Right lobe of liver (tissue), 6 donors: ENCODE results near the gene MYOM1. TPM values are rescaled to one million over a fixed set of nuclear protein-coding genes. Genes with fewer than 3 reads are reported as not detected.
"Not testable (repeated sequence)": the region's sequence is repeated elsewhere in the genome, so short reads cannot be mapped to it uniquely, and the experiment has no call there.

Experiments
- ATAC-seq, 4 donors: fragments of 200-7000 bp; cut with Tn5 transposase; one replicate each; pipeline ENCODE4 v1.9.1; 2020; ENCODE audit warnings: mild to moderate bottlenecking in 4 of 4, moderate library complexity in 4 of 4
- DNase-seq, 3 donors: peaks; one replicate each; pipeline ENCODE4 v3.0.0-alpha.2; 2020
- H3K27ac ChIP-seq, 3 donors: fragments of 200-600 bp; one replicate each; pipeline ENCODE4 v1.8.0; 2022
- H3K27me3 ChIP-seq, 2 donors: fragments of 200-600 bp; one replicate each; pipeline ENCODE4 v1.8.0; 2022
- H3K36me3 ChIP-seq, 4 donors: fragments of 200-600 bp; sonication (generic) in 1 of 4; one replicate each; pipeline versions ENCODE4 v1.5.1 to v1.8.0; 2017 to 2022; ENCODE audit warnings: control low read depth in 1 of 4
- H3K4me1 ChIP-seq, 4 donors: fragments of 200-600 bp; sonication (generic) in 1 of 4; one replicate each; pipeline versions ENCODE4 v1.5.1 to v1.8.0; 2017 to 2022; ENCODE audit warnings: control low read depth in 1 of 4
- H3K4me3 ChIP-seq, 3 donors: fragments of 200-600 bp; one replicate each; pipeline ENCODE4 v1.8.0; 2022
- H3K9me3 ChIP-seq, 4 donors: fragments of 200-600 bp; sonication (generic) in 1 of 4; one replicate each; pipeline versions ENCODE4 v1.5.1 to v1.8.0; 2017 to 2022; ENCODE audit warnings: control low read depth in 1 of 4
- POLR2A ChIP-seq: fragments of 450-650 bp; IDR thresholded peaks from one replicate; pipeline ENCODE4 v1.6.1; 2017; ENCODE audit warnings: antibody characterized with exemption, mild to moderate bottlenecking
- WGBS: methylation state at CpG from one replicate; pipeline ENCODE4 v1.1.6; 2018; ENCODE audit warnings: low coverage, low lambda C conversion rate; ENCODE audit not compliant: insufficient coverage; ENCODE audit errors: missing lambda C conversion rate; 5-methylcytosine and 5-hydroxymethylcytosine counted together
- intact Hi-C, 2 donors: fragments of 100-400 bp; cut with DNase I; formaldehyde crosslinking; loops; one replicate each; pipeline versions ENCODE4 v1.11.2 to v1.14.1; 2022
- total RNA-seq, 6 experiments: library from RNA; depleted of rRNA in 2 of 6; stranded (reverse); fragments of >200 nt in 2 of 6; fragmentation: NEBNext Ultra II Directional in 3 of 6; extraction: Animal tissue kit (Norgen Biotek cat#: 25700) in 3 of 6; gene quantifications; one replicate each; pipeline versions ENCODE4 v1.1.0 to v1.2.4, GENCODE V29; 2016 to 2023
- TF ChIP-seq, protein P1 (sequence below), 4 donors: fragments of 200-600 bp in 3 of 4; fragments of 450-650 bp in 1 of 4; IDR thresholded peaks; one replicate each; pipeline versions ENCODE4 v1.5.1 to v1.8.0; 2016 to 2022; ENCODE audit warnings: antibody characterized with exemption in 4 of 4, mild to moderate bottlenecking in 2 of 4
- donor health status: DM: no; HTN: yes; CAD: no.
- donor health status: DM: no; HTN: no; CAD: no.
- donor health status: DM: no; HTN: no; CAD: no.
- donor health status: DM: no; HTN: yes; CAD: no.
- donor health status: DM: no; HTN: yes; CAD: no.

The MYOM1 gene
- total RNA-seq, 6 experiments from 2014 or later: 3.1 to 64.5 (median 19.1) TPM

- Histone ChIP-seq H3K9me3 (no peaks in the 10 kb centered on the region), H3K4me1 (peaks cover 0 to 11% (median 5%) of the 10 kb centered on the region in 4 donors), H3K36me3 (no peaks in the 10 kb centered on the region), H3K4me3 (no peak overlapping the region), H3K27ac (peak overlapping the region in 1 of 3 donors; percentile 60), H3K27me3 (no peaks in the 10 kb centered on the region)
- TF ChIP-seq, protein P1, sequence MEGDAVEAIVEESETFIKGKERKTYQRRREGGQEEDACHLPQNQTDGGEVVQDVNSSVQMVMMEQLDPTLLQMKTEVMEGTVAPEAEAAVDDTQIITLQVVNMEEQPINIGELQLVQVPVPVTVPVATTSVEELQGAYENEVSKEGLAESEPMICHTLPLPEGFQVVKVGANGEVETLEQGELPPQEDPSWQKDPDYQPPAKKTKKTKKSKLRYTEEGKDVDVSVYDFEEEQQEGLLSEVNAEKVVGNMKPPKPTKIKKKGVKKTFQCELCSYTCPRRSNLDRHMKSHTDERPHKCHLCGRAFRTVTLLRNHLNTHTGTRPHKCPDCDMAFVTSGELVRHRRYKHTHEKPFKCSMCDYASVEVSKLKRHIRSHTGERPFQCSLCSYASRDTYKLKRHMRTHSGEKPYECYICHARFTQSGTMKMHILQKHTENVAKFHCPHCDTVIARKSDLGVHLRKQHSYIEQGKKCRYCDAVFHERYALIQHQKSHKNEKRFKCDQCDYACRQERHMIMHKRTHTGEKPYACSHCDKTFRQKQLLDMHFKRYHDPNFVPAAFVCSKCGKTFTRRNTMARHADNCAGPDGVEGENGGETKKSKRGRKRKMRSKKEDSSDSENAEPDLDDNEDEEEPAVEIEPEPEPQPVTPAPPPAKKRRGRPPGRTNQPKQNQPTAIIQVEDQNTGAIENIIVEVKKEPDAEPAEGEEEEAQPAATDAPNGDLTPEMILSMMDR (IDR thresholded peaks at IDR 0.05): no peak
- TF ChIP-seq POLR2A: no peak
- DNase-seq: peak in 1 of 3 donors; percentile 22
- 21% methylated on average over 2 of the region's 2 CpGs for WGBS
- ATAC-seq: peak in 3 of 4 donors; percentile 13 to 51 (median 33)
- intact Hi-C loops: no loop called here
These were observed 167.4 kb downstream of the MYOM1 start for GRCh38 chr18:3052411-3052758.

DNA sequence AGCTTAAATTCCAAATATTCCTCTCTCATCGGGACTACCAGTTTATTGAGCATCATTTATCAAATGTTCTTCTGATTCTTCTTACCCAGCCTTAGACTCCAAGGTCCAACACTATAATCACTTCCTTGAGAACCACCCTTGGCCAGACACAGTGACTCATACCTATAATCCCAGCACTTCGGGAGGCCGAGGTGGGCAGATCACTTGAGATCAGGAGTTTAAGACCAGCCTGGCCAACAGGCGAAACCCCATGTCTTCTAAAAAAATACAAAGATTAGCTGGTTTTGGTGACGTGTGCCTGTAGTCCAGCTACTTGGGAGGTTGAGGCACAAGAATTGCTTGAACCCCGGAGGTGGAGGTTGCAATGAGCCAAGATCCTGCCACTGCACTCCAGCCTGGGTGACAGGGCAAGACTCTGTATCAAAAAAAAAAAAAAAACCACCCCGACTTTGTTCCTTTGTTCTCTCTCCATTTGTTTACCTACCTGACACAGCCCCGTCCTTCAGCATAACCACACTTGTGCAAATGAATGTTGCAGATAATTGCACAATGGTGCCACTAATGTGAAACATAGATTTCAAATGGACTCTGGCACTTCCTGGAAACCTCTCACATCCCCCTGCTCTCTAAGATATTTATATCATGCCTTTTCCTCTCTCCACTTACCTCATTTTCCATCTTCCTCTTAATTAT is 167.9 kb downstream of the MYOM1 start:
- H3K4me3 ChIP-seq: no peak overlapping the region
- DNase-seq (peak in 1 of 3 donors; percentile 56), ATAC-seq (peak; percentile 87 to 98 (median 91))
- peak overlapping the region in 1 of 3 donors; percentile 60 for H3K27ac ChIP-seq
- H3K4me1 ChIP-seq: peaks cover 0 to 11% (median 5%) of the 10 kb centered on the region in 4 donors
- intact Hi-C loops: no loop called here
- no peak for TF ChIP-seq POLR2A
- TF ChIP-seq, protein P1 (IDR thresholded peaks at IDR 0.05): no peak
- H3K27me3 ChIP-seq: no peaks in the 10 kb centered on the region
- H3K36me3 ChIP-seq: no peaks in the 10 kb centered on the region
- no peaks in the 10 kb centered on the region for H3K9me3 ChIP-seq
- WGBS: 48% methylated on average over 8 of the region's 8 CpGs

DNA sequence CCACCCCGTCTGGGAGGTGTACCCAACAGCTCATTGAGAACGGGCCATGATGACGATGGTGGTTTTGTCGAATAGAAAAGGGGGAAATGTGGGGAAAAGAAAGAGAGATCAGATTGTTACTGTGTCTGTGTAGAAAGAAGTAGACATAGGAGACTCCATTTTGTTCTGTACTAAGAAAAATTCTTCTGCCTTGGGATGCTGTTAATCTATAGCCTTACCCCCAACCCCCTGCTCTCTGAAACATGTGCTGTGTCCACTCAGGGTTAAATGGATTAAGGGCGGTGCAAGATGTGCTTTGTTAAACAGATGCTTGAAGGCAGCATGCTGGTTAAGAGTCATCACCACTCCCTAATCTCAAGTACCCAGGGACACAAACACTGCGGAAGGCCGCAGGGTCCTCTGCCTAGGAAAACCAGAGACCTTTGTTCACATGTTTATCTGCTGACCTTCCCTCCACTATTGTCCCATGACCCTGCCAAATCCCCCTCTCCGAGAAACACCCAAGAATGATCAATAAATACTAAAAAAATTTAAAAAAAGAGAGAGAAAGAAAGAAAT is 169.8 kb downstream of the MYOM1 start:
- ATAC-seq, H3K27ac ChIP-seq, H3K4me3 ChIP-seq, H3K9me3 ChIP-seq, H3K27me3 ChIP-seq, DNase-seq, H3K36me3 ChIP-seq, intact Hi-C loops: not testable (repeated sequence)
- peaks cover 0 to 18% (median 8%) of the 10 kb centered on the region in 4 donors for H3K4me1 ChIP-seq
- WGBS: 64% methylated on average over 2 of the region's 8 CpGs

GRCh38 chr18:3048820-3049349 is 170.9 kb downstream of the MYOM1 start:
- 86% methylated on average over 3 of the region's 3 CpGs for WGBS

More at GRCh38 chr18:3048820-3049349, 170.9 kb downstream of the MYOM1 start:
- no peak for ATAC-seq
- intact Hi-C loops: no loop called here
- TF ChIP-seq, protein P1 (IDR thresholded peaks at IDR 0.05): no peak
- no peak for TF ChIP-seq POLR2A
- Histone ChIP-seq H3K27me3 (no peaks in the 10 kb centered on the region), H3K9me3 (no peaks in the 10 kb centered on the region), H3K4me3 (no peak overlapping the region), H3K27ac (no peak overlapping the region), H3K4me1 (peaks cover 0 to 20% (median 8%) of the 10 kb centered on the region in 4 donors), H3K36me3 (no peaks in the 10 kb centered on the region)
- peak in 1 of 3 donors; percentile 22 for DNase-seq
